Lower leg skin (tissue), 3 donors: ENCODE results near the gene CENPO.

Experiments
- POLR2A ChIP-seq, 2 donors: fragments of 450-650 bp; IDR thresholded peaks; one replicate each; pipeline ENCODE4 v1.6.1; 2016 to 2017; ENCODE audit warnings: antibody characterized with exemption in 2 of 2, mild to moderate bottlenecking in 1 of 2, moderate library complexity in 1 of 2
- TF ChIP-seq, protein P1 (sequence below), 3 donors: fragments of 450-650 bp; IDR thresholded peaks; one replicate each; pipeline ENCODE4 v1.5.1; 2016; ENCODE audit warnings: antibody characterized with exemption in 3 of 3, mild to moderate bottlenecking in 3 of 3, moderate library complexity in 2 of 3

DNA sequence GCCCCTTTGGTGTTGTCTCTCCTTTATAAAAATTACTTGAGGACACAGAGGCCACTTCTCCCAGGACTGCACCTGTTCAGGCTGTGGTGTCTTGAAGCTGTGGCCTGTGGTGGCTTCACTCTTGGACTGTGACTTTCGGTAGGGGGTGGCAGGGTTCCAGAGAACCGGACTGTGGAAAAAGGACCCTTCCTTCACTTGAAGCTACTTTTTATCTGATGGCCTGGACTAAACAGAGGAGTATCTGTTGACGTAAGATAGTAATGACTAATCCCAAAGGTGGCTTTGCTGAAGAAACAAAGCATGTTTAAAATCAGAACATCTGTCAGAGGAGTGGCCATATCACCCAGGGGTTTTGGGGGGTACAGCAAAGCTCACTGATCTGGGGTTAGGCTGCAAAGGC lies 60.8 kb downstream of the CENPO start:
- TF ChIP-seq, protein P1, sequence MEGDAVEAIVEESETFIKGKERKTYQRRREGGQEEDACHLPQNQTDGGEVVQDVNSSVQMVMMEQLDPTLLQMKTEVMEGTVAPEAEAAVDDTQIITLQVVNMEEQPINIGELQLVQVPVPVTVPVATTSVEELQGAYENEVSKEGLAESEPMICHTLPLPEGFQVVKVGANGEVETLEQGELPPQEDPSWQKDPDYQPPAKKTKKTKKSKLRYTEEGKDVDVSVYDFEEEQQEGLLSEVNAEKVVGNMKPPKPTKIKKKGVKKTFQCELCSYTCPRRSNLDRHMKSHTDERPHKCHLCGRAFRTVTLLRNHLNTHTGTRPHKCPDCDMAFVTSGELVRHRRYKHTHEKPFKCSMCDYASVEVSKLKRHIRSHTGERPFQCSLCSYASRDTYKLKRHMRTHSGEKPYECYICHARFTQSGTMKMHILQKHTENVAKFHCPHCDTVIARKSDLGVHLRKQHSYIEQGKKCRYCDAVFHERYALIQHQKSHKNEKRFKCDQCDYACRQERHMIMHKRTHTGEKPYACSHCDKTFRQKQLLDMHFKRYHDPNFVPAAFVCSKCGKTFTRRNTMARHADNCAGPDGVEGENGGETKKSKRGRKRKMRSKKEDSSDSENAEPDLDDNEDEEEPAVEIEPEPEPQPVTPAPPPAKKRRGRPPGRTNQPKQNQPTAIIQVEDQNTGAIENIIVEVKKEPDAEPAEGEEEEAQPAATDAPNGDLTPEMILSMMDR (IDR thresholded peaks at IDR 0.05), result no peak
- no peak for TF ChIP-seq POLR2A (IDR thresholded peaks at IDR 0.05)
